GM23338 (cell line): ENCODE measurements around the gene E4F1. TPM values are rescaled to one million over a fixed set of nuclear protein-coding genes. Genes with fewer than 3 reads are reported as not detected.
A peak's percentile ranks its signal among the peaks of the same experiment; 100 is the strongest.
"Not testable (repeated sequence)": the region's sequence is repeated elsewhere in the genome, so short reads cannot be mapped to it uniquely, and the experiment has no call there.

Experiments used
- ATAC-seq: fragments of 200-7000 bp; cut with Tn5 transposase; 3 replicates; pipeline ENCODE4 v1.9.1; 2020
- DNase-seq: peaks from one replicate; pipeline ENCODE4 v3.0.0-alpha.2; 2015; ENCODE audit warnings: low spot score
- H2AFZ ChIP-seq: fragments of 200-600 bp; sonication (generic); 2 replicates; pipeline ENCODE4 v1.8.0; 2016; ENCODE audit warnings: antibody characterized with exemption, mild to moderate bottlenecking, moderate library complexity
- H3F3A ChIP-seq: fragments of 200-600 bp; sonication (generic); replicated peaks from 2 replicates; pipeline ENCODE4 v1.8.0; 2017; ENCODE audit warnings: antibody characterized with exemption, mixed run types, low read depth
- H3K27ac ChIP-seq: fragments of 200-600 bp; sonication (generic); 2 replicates; pipeline ENCODE4 v1.6.1; 2016; ENCODE audit warnings: low read depth
- H3K27me3 ChIP-seq: fragments of 200-600 bp; sonication (generic); 2 replicates; pipeline ENCODE4 v1.8.0; 2016; ENCODE audit warnings: mild to moderate bottlenecking, mixed run types, moderate library complexity; ENCODE audit not compliant: insufficient read depth
- H3K36me3 ChIP-seq: fragments of 200-600 bp; sonication (generic); 2 replicates; pipeline ENCODE4 v1.8.0; 2016; ENCODE audit warnings: mild to moderate bottlenecking; ENCODE audit not compliant: insufficient read depth
- H3K4me1 ChIP-seq: fragments of 200-600 bp; sonication (generic); 2 replicates; pipeline ENCODE4 v1.8.0; 2016; ENCODE audit warnings: mild to moderate bottlenecking, moderate library complexity; ENCODE audit not compliant: insufficient read depth
- H3K4me2 ChIP-seq: fragments of 200-600 bp; sonication (generic); 2 replicates; pipeline ENCODE4 v1.7.1; 2017; ENCODE audit warnings: mixed run types
- H3K4me3 ChIP-seq: fragments of 200-600 bp; sonication (generic); 2 replicates; pipeline ENCODE4 v1.6.1; 2016; ENCODE audit warnings: mixed run types
- H3K79me2 ChIP-seq: fragments of 200-600 bp; sonication (generic); replicated peaks from 2 replicates; pipeline ENCODE4 v1.8.0; 2017; ENCODE audit warnings: mild to moderate bottlenecking; ENCODE audit not compliant: insufficient read depth
- H3K9me2 ChIP-seq: fragments of 200-600 bp; sonication (generic); 2 replicates; pipeline ENCODE4 v1.8.0; 2017; ENCODE audit not compliant: insufficient read depth
- H4K20me1 ChIP-seq: fragments of 200-600 bp; sonication (generic); replicated peaks from 2 replicates; pipeline ENCODE4 v1.8.0; 2017; ENCODE audit warnings: mild to moderate bottlenecking; ENCODE audit not compliant: insufficient read depth
- H3K27ac Mint-ChIP-seq: 2 replicates; pipeline ENCODE4 v1.8.0; 2020; ENCODE audit warnings: inconsistent platforms, mild to moderate bottlenecking, moderate library complexity, mixed read lengths
- H3K27me3 Mint-ChIP-seq: 3 replicates; pipeline ENCODE4 v1.8.0; 2022; ENCODE audit warnings: low read depth, mild to moderate bottlenecking, moderate library complexity, mixed read lengths, inconsistent platforms; ENCODE audit not compliant: insufficient read depth, poor library complexity
- H3K36me3 Mint-ChIP-seq: 3 replicates; pipeline ENCODE4 v1.8.0; 2021; ENCODE audit warnings: low read depth, mild to moderate bottlenecking, inconsistent platforms, moderate library complexity, mixed read lengths
- H3K4me1 Mint-ChIP-seq: 3 replicates; pipeline ENCODE4 v1.8.0; 2020; ENCODE audit warnings: mild to moderate bottlenecking, inconsistent platforms, mixed read lengths
- H3K4me3 Mint-ChIP-seq: 3 replicates; pipeline ENCODE4 v1.8.0; 2021; ENCODE audit warnings: moderate library complexity, mild to moderate bottlenecking, inconsistent platforms, mixed read lengths
- H3K9me3 Mint-ChIP-seq: 3 replicates; pipeline ENCODE4 v1.8.0; 2020; ENCODE audit warnings: moderate library complexity, mild to moderate bottlenecking, inconsistent platforms, mixed read lengths
- EZH2phosphoT487 ChIP-seq: fragments of 200-600 bp; sonication (generic); IDR thresholded peaks from one replicate; pipeline ENCODE4 v1.8.1; 2018; ENCODE audit warnings: antibody characterized with exemption; ENCODE audit not compliant: unreplicated experiment
- JUNB ChIP-seq: IDR thresholded peaks from one replicate; pipeline ENCODE4 v1.6.1; 2016; ENCODE audit warnings: antibody characterized with exemption; ENCODE audit not compliant: unreplicated experiment
- REST ChIP-seq: IDR thresholded peaks from one replicate; pipeline ENCODE4 v1.6.1; 2018; ENCODE audit warnings: antibody characterized with exemption; ENCODE audit not compliant: unreplicated experiment
- ZNF114 ChIP-seq: fragments of 250-450 bp; sonication (Bioruptor Pico); IDR thresholded peaks from 2 replicates; pipeline ENCODE4 v1.5.0; 2020; ENCODE audit warnings: mild to moderate bottlenecking, moderate library complexity
- polyA plus RNA-seq: library from polyadenylated mRNA; unstranded; fragments of >200 nt; fragmentation: Nextera tagmentation; extraction: Ambion mirVana; gene quantifications from 2 replicates; pipeline ENCODE4 v1.2.1, GENCODE V29; 2016
- total RNA-seq: library from RNA; depleted of rRNA; stranded (reverse); fragments of >200 nt; shearing (Covaris generic); gene quantifications from 2 replicates; pipeline ENCODE4 v1.2.3, GENCODE V29; 2014
- TF ChIP-seq, protein P1 (sequence below): IDR thresholded peaks from 2 replicates; pipeline ENCODE4 v1.6.1; 2016; ENCODE audit warnings: antibody characterized with exemption

E4F1 gene
- total and polyA plus RNA-seq, 2 experiments from 2014 or later = 22.6 to 45.5 TPM

GRCh38 chr16:2238838-2239675, 15.7 kb downstream of the E4F1 start:
- peaks cover 18% of the 10 kb centered on the region for H3K27me3 ChIP-seq
- no peaks in the 10 kb centered on the region; the same call in 1 of the 2 replicates for H4K20me1 ChIP-seq
- H2AFZ ChIP-seq = no peak overlapping the region
- no peaks in the 10 kb centered on the region for H3K4me1 ChIP-seq
- Mint-ChIP-seq H3K27ac (no peak overlapping the region), H3K4me1 (no peaks in the 10 kb centered on the region), H3K4me3 (no peak overlapping the region; the same call in 2 of the 3 replicates), H3K27me3 (peaks cover 28% of the 10 kb centered on the region), H3K9me3 (no peaks in the 10 kb centered on the region), H3K36me3 (peaks cover 30% of the 10 kb centered on the region)
- DNase-seq = peak; percentile 45
- ATAC-seq = peak; percentile 6
- no peaks in the 10 kb centered on the region for H3K79me2 ChIP-seq
- TF ChIP-seq ZNF114 (no peak), EZH2phosphoT487 (no peak), REST (no peak), JUNB (no peak)
- TF ChIP-seq, protein P1, sequence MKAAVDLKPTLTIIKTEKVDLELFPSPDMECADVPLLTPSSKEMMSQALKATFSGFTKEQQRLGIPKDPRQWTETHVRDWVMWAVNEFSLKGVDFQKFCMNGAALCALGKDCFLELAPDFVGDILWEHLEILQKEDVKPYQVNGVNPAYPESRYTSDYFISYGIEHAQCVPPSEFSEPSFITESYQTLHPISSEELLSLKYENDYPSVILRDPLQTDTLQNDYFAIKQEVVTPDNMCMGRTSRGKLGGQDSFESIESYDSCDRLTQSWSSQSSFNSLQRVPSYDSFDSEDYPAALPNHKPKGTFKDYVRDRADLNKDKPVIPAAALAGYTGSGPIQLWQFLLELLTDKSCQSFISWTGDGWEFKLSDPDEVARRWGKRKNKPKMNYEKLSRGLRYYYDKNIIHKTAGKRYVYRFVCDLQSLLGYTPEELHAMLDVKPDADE = no peak
- H3K4me3 ChIP-seq = no peak overlapping the region
- H3K9me2 ChIP-seq = no peaks in the 10 kb centered on the region
- no peak overlapping the region for H3K4me2 ChIP-seq
- peaks cover 3% of the 10 kb centered on the region; the same call in 1 of the 2 replicates for H3K36me3 ChIP-seq
- H3K27ac ChIP-seq = no peak overlapping the region
- H3F3A ChIP-seq = peaks cover 3% of the 10 kb centered on the region; the same call in 1 of the 2 replicates

DNA sequence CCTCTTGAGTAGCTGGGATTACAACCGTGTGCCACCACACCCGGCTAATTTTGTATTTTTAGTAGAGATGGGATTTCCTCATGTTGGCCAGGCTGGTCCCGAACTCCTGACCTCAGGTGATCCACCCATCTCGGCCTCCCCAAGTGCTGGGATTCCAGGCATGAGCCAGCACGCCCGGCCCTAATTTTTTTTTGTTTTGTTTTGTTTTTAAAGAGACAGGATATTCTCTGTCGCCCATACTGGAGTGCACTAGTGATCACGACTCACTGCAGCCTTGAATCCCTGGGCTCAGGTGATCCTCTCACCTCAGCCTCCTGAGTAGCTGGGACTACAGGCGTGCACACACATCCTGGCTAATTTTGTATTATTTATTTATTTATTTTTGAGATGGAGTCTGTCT, 16.9 kb downstream of the E4F1 start:
- H3K4me3 Mint-ChIP-seq, H3K4me2 ChIP-seq, H2AFZ ChIP-seq, H3F3A ChIP-seq, ATAC-seq, H3K27ac Mint-ChIP-seq, H3K4me1 ChIP-seq, H3K27ac ChIP-seq, H3K9me2 ChIP-seq, H3K4me3 ChIP-seq, DNase-seq, H3K4me1 Mint-ChIP-seq, H3K36me3 ChIP-seq, H3K9me3 Mint-ChIP-seq, H4K20me1 ChIP-seq, H3K79me2 ChIP-seq: not testable (repeated sequence)
- peaks cover 18% of the 10 kb centered on the region for H3K27me3 ChIP-seq
- Mint-ChIP-seq H3K36me3 (peaks cover 38% of the 10 kb centered on the region), H3K27me3 (peaks cover 25% of the 10 kb centered on the region)
